GM12874 (cell line): ENCODE measurements around the gene SERGEF.

Experiments
- TF ChIP-seq, protein P1 (sequence below): IDR thresholded peaks from 2 replicates; pipeline ENCODE4 v1.5.1; 2011; ENCODE audit warnings: low read depth, mild to moderate bottlenecking, control low read depth, low read length, moderate library complexity; ENCODE audit not compliant: insufficient read depth

Gene SERGEF

DNA sequence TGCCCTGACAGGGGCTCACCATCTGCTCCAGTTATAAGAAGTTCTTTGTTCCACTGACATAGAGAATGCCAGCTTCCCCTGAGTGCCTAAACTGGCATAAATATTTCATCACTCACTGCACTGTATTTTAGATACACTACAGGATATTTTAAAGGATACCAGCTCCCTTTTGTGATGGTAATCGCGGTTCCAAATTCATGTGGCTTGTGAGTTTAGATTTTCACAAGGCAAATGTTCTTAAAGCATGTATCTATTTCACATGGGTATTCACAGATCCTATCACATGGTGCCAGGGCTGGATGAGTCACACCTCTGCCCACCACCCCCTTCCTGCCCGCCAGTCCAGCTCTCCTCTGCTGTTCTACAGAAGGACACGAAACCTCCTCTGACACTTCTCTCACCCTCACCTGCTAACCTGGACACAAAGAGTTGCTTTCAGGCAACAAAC, 172.7 kb downstream of the SERGEF start:
- TF ChIP-seq, protein P1, sequence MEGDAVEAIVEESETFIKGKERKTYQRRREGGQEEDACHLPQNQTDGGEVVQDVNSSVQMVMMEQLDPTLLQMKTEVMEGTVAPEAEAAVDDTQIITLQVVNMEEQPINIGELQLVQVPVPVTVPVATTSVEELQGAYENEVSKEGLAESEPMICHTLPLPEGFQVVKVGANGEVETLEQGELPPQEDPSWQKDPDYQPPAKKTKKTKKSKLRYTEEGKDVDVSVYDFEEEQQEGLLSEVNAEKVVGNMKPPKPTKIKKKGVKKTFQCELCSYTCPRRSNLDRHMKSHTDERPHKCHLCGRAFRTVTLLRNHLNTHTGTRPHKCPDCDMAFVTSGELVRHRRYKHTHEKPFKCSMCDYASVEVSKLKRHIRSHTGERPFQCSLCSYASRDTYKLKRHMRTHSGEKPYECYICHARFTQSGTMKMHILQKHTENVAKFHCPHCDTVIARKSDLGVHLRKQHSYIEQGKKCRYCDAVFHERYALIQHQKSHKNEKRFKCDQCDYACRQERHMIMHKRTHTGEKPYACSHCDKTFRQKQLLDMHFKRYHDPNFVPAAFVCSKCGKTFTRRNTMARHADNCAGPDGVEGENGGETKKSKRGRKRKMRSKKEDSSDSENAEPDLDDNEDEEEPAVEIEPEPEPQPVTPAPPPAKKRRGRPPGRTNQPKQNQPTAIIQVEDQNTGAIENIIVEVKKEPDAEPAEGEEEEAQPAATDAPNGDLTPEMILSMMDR = no peak

DNA sequence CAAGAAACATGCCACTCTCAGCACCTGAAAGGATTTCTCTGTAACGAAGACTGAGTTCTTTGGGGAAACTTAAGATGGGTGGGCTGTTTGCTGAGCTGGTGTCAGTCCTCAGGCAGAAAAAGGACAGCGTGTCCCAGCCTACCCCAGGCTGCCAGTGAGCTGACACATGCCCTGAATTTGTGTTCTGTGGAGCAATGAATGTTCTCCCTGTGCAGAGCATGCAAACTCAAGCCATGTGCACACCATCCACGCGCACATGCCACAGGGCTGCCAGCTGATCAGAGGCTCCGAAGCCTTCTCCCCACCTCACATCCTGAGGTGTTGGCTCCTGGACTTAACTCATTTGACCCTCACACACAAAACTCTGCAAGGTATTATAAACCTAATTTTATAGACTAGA, 173.4 kb downstream of the SERGEF start:
- TF ChIP-seq, protein P1 = no peak

DNA sequence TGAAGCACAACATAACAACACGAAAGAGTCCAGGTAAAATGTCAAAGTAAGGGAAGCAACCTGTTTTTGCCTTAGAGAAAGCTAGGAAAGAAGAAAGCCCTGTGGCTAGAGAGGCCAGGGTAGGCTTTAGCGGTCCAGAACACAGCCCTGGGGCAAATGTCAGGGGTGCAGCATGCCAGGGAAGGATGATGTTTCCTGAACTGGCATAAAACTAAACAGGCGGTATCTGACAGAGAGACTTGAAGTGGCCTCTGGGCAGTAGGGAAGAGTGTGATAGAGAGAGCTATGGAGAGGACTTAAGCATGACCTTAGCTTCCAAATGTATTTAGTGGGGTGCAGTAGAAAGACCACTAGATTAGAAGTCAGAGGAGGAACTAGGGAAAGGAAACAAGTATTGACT, 174.7 kb downstream of the SERGEF start:
- TF ChIP-seq, protein P1 = no peak

DNA sequence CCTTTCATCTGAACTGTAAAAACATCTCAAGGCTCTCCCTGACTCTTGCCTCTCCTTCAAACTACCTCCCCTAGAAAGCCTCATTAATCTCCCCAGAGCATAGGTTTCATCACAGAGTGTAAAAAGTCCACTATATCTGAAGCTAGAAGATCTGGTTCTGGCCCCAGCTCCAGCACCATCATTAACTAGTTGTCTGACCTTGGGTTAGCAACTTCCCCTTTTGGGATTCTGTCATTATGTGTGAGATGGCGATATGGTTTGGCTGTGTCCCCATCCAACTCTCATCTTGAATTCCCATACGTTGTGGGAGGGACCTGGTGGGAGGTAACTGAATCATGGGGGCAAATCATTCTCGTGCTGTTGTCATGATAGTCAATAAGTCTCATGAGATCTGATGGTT, 181.0 kb downstream of the SERGEF start:
- TF ChIP-seq, protein P1 = no peak

DNA sequence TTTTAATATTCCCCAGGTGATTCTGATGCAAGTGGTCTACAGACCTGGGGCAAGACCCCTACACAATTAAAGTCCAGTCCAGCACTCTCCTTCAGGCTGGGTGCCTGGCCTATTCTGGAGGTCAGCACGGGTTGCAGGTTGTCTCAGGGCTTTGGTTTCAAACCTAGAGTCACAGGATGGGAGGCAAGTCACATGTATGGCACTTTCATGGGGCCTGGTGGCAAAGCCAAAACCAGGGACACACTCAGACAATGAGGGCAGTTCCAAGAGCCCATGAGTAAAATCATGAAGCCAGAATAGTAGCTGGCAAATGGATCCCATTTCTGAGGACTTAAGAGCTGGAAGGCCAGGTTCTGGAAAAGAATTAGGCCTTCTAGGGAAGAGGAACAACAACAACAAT, 181.6 kb downstream of the SERGEF start:
- TF ChIP-seq, protein P1 = no peak

DNA sequence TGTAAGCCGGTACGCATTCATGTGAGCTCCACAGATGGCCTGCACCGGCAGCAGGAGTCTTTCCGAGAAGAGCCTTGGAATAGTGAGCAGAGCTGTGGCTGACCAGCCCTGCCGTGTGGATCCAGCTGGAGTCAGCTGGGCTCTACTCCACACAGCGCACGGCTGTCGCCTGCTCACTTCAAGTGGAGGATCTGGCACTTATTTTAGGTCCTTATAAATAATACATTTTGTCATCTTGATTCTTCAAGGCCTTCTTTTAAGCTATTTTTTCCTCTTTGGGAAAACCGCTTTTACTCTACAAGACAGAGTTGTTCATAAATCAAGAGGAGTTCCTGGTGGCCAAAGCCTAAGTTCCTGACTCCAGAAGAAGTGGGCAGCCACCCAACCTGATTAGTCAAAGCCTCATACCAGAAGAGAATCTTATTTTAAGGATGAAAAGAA, 184.5 kb downstream of the SERGEF start:
- TF ChIP-seq, protein P1 = no peak

DNA sequence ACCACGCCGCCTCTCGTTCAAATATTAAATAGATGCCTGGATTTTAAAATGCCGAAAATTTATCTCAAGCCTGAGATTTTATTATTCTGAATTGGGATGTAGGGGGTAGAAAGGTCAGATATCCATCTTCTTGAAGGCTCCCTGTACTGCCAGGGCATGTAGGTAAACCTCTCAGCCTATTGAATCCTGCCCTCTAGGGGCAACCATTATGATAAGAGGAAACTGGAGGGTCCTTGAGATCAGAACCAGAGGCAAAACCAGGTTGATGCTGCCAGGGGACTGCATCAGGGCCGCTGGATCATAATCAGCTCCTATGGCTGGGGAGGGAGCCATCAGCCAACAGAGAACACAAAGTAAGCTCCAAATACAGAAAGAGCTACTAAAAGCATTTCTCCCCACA, 185.8 kb downstream of the SERGEF start:
- TF ChIP-seq, protein P1 = no peak

DNA sequence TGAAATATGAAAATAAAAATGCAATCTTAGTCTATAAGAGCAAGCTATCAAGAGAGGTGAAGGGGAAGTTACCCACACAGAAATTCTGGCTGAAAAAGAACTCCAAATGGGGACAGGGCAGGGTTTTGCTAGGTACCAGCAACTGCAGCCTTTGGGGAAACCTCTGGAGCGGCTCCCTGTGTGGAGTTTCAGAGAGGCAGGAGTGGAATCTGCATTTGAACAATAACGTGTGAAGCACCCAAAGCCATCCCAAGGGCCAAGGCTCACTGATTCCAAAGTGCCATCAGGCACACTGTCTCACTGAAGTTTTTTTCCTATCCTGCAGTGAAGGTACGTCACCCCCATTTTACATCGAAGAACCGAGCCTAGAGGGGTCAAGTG, 190.5 kb downstream of the SERGEF start:
- TF ChIP-seq, protein P1 = no peak
